Mesothelial cell of epicardium (in vitro differentiated cells): ENCODE results near the gene GRAMD1B. TPM values are rescaled to one million over a fixed set of nuclear protein-coding genes. Genes with fewer than 3 reads are reported as not detected.

Experiments
- DNase-seq, 2 experiments: peaks; one replicate each; pipeline ENCODE4 v3.0.0; 2021; ENCODE audit warnings: low spot score in 2 of 2; ENCODE audit not compliant: unreplicated experiment in 2 of 2
- H3K27ac Mint-ChIP-seq: 2 replicates; pipeline ENCODE4 v1.8.0; 2021; ENCODE audit warnings: mixed read lengths
- H3K27me3 Mint-ChIP-seq: 2 replicates; pipeline ENCODE4 v1.8.0; 2021; ENCODE audit warnings: low read depth, mixed read lengths
- H3K36me3 Mint-ChIP-seq: 2 replicates; pipeline ENCODE4 v1.8.0; 2021; ENCODE audit warnings: mixed read lengths
- H3K4me1 Mint-ChIP-seq: 2 replicates; pipeline ENCODE4 v1.8.0; 2021; ENCODE audit warnings: mixed read lengths
- H3K4me3 Mint-ChIP-seq: 2 replicates; pipeline ENCODE4 v1.8.0; 2021; ENCODE audit warnings: mild to moderate bottlenecking, moderate library complexity, mixed read lengths
- H3K9me3 Mint-ChIP-seq: 2 replicates; pipeline ENCODE4 v1.8.0; 2021; ENCODE audit warnings: mixed read lengths
- CTCF ChIP-seq: fragments of 200-600 bp; sonication (generic); IDR thresholded peaks from one replicate; pipeline ENCODE4 v1.5.0; 2021; ENCODE audit warnings: antibody characterized with exemption; ENCODE audit not compliant: unreplicated experiment
- total RNA-seq: library from RNA; stranded (reverse); gene quantifications from 3 replicates; pipeline ENCODE4 v1.2.1, GENCODE V29; 2021

GRAMD1B gene
- total RNA-seq, 1 donor from 2014 or later: 8.4 TPM

GRCh38 chr11:123407130-123407995, 22.7 kb upstream of the GRAMD1B start:
- TF ChIP-seq CTCF: peak; percentile 55
- Mint-ChIP-seq H3K4me3 (no peak overlapping the region), H3K9me3 (no peaks in the 10 kb centered on the region), H3K27me3 (peaks cover 12% of the 10 kb centered on the region), H3K36me3 (no peaks in the 10 kb centered on the region), H3K27ac (no peak overlapping the region), H3K4me1 (no peaks in the 10 kb centered on the region)
- peak; percentile 27 to 53 for DNase-seq

GRCh38 chr11:123407996-123408597, 22.0 kb upstream of the GRAMD1B start:
- Mint-ChIP-seq H3K4me1 (no peaks in the 10 kb centered on the region), H3K27ac (no peak overlapping the region), H3K27me3 (peaks cover 14% of the 10 kb centered on the region)

GRCh38 chr11:123408619-123409455, 21.2 kb upstream of the GRAMD1B start:
- no peak for TF ChIP-seq CTCF
- H3K36me3 Mint-ChIP-seq: no peaks in the 10 kb centered on the region
- no peak overlapping the region for H3K4me3 Mint-ChIP-seq
- peaks cover 17% of the 10 kb centered on the region for H3K27me3 Mint-ChIP-seq
- no peak overlapping the region for H3K27ac Mint-ChIP-seq
- H3K4me1 Mint-ChIP-seq: no peaks in the 10 kb centered on the region
- no peaks in the 10 kb centered on the region for H3K9me3 Mint-ChIP-seq
- no peak for DNase-seq

More at GRCh38 chr11:123407996-123408597, 22.0 kb upstream of the GRAMD1B start:
- Mint-ChIP-seq H3K36me3 (no peaks in the 10 kb centered on the region), H3K4me3 (no peak overlapping the region), H3K9me3 (no peaks in the 10 kb centered on the region)
- no peak for TF ChIP-seq CTCF
- no peak for DNase-seq

- no peak for DNase-seq
- Mint-ChIP-seq H3K27me3 (peaks cover 18% of the 10 kb centered on the region), H3K4me3 (no peak overlapping the region), H3K4me1 (no peaks in the 10 kb centered on the region), H3K27ac (no peak overlapping the region), H3K36me3 (no peaks in the 10 kb centered on the region), H3K9me3 (no peaks in the 10 kb centered on the region)
- no peak for TF ChIP-seq CTCF
Observed at GRCh38 chr11:123409456-123410217, 20.4 kb upstream of the GRAMD1B start.

GRCh38 chr11:123410218-123410549, 19.9 kb upstream of the GRAMD1B start:
- DNase-seq: no peak
- Mint-ChIP-seq H3K4me3 (no peak overlapping the region), H3K36me3 (no peaks in the 10 kb centered on the region), H3K27me3 (peaks cover 18% of the 10 kb centered on the region), H3K4me1 (no peaks in the 10 kb centered on the region), H3K27ac (no peak overlapping the region), H3K9me3 (no peaks in the 10 kb centered on the region)
- TF ChIP-seq CTCF: no peak
